ENCODE data around the gene HOXB9. TPM values are rescaled to one million over a fixed set of nuclear protein-coding genes. Genes with fewer than 3 reads are reported as not detected.

The HOXB9 gene
- polyA plus RNA-seq, 1 donor = 0.43 TPM

DNA sequence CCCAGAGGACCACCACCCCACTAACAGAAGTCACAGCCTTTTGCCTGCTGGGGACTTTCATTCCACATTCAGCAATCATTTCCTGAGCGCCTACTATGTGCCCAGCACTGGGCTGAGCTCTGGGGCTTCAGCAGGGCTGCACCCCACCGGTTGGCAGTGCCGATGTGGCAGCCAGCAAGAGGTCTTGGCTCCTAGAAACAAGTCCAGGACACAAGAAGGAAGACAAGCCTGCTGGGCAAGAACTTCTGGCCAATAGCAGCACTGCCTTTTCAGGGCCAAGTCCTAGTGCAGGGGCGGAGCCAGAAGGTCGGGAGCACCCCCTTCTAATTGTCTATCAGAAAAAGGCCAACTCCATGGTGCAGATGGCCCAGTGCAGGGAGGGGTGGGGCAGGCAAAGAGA, 13.0 kb upstream of the HOXB9 start:
- no peak for DNase-seq

DNA sequence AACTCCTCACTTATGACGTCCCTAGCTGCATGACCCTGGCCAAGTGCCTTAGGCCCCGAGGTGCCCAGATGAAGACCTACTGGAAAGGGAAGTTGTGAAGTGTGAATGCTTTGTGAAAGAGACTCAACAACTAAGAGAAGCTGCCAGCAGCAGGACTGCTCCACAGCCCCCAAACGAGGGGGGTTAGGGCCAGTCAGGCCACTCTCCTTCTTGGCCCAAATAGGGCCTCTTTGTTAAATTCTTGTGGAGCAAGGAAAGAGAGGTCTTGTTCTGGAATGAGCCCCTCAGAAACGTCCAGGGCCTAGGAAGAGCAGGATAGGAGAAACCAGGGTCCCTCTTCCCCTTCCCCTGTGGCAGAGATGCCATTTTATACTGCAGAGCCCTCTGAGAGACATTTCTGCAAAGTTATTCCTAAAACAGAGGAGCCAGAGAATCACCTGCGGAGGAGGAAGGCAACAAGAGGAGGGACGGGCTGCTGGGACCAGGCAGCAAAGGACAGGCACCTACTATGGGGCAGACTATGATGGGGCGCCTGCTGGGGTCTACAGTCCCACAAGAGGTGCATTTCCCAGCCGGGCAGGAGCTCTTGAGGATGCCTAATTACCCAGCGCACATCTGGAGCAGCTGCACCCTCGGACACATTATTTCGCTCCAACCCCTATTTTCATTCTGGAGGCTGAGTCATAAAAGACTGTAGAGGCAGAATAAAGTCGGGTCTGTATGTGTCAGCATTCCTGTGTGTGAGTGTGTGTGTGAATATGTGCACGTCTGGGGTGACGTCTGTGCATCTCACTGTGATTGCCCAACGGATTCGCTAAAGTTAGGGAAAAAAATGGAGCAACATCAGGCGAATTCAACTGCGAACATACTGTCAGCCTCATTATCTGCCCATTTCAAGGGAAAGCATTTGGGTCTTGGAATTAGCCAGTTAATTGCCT, 11.4 kb upstream of the HOXB9 start:
- no peak for DNase-seq

DNA sequence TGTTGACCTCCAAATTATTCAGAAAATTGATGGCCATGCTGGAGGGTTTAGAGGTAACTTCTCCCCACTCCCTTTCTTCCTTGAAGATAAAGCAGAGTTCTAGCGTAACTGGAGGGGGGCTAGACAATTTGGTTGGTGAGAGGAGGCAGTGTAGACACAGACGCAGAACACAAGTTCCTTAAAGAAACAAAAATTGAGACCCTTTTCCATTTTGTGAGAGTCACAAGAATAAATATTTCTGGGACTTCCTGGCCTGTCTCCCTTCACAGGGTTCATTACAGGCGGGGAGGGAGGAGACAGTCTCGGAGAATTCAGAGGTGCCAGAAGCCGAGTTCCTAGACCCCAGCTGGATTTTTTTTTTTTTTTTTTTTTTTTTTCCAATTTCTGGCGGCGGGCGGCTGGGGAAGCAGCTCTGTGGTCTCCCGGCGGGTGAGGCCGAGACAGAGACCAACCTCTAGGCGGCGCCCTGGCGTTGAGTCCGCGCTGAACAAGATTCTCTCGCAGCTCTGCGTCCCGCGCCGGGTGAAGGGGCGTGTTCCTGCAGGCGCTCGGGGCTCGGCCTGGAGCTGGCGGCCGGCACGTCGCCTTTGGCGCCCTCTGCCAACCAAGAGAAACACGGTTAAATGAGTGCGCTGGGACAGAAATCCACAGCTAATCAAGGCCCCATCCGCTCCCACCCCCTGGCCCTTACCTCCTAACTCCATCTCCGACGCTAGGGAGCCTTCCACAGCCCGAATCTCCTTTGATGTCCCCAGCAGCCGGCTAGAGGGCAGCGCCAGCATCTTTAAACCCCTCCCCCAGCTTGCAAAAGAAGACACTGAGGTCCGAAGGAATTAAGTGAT, 10.2 kb upstream of the HOXB9 start:
- DNase-seq = no peak

DNA sequence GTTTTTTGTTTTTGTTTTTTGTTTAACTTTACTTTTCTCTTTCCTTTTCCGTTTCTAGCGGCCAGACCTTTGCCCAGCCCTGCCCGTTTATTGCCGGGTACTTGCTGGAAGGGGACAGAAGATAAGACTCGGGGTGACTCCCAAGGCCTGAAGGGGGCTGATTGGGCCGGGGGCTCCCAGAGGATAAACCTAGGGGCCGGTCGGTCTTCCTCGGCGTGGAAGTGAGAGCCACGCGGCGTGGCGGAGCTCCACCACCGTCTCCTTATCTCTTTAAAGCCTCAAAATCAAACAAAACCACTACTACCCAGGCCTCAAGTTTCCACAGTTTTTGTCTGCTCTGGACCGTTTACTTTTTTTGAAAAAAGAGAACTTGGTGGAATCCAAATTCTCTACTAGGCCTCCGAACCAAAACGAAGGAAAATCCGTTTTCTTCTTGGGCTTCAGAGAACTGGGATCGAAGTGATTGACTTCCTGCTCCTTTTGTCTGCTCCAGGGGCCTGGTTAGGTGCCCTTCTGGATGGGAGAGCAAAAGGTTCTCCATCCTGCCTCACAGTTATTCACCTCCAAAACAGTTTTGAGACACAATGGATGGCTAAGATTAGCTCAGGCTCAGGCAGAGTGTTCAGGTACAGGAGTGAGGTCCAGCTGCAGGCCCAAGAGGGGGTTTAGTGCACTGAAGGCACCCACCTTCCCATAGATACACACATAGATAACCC, 8.5 kb upstream of the HOXB9 start:
- no peak for DNase-seq

DNA sequence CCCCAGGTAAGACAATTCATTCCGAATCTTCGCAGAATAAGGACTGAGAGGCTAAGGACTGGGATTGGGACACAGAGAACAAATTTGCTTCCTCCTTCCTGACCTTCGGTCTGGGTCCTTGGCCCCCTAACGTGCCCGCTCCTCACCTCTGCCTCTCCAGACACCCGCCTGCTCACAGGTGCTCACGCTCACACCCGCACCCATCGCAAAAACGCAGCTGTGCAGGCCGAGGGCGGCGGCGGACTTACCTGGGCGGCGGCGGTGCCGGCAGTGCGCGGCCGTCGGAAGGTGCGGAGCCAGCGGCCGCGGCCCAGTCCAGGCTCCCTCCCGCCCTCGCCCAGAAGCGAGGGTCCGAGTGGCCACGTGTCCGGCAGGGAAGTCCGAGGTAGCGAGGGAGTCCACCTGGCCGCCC, 7.1 kb upstream of the HOXB9 start:
- DNase-seq = no peak

DNA sequence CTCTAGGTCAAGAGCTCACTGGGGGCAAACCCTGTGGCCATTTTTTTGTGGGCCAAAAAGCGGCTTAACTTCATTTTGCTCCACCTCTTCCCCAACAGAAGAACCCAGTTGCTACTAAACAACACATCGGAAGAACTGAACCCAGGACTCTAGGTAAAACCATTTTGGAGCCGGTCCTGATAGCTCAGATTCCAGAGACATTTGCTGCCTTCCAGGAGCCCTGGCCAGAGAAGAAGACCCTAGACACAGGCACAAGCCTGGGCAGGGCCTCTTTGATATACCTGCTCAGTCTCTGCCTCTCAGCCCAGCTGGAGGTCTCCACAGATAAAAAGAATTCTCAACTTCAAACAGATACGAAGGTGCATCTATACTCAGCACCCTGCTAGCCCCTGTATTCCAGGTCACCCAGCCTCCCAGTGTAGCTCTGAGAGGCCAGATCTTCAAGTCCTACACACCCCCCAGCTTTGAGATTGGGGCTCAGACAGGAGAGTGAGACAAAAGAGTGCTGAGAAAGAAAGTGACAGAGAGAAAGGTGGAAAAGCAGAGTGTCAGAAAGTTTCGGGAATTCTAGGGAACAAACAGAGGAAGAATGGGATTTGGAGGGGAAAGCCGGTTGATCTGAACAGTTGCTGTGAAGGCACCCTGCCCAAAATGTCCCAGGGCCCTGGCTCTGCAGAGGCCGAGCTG, 6.6 kb upstream of the HOXB9 start:
- no peak for DNase-seq

DNA sequence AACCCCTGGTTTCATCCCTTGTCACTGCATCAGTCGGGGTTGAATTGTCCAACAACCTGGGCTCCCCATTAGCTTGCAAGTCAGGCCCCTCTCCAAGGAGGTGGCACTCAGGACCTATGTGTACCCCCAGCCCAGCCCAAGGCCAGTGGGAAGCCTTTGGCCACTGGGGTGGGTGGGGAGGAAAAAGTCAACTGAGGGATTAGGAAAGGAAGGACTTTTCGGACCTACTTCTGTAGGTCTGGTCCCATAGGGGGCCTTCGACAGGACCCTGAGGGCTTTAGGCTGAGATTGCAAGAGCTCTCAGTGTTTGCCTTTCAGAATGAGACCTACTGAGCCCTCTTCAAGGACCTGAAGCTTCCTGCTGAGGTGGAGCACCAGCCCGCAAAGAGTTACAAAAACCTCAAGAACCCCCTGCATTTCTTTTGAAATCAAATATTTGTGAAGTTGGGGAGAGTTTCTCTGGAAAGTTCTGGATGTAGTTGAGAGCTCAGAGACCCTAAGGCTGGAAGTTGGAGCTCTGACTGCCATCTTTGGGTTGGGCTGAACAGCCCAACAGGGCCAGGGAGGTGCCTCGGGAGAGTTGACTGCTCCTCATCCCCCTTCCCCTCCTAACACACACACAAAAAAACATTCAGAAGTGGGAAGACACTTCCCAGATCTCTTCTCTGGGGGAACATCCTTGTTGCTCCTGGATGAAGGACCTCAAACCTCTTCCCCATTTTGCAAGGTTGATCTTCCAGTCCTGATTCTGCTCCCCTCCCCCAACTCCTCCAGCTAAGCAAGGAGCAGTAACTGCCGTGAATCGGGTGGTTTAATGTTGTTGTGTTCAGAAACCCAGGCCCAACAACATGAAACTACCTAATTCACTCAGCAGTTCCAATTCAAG, 5.8 kb upstream of the HOXB9 start:
- no peak for DNase-seq

DNA sequence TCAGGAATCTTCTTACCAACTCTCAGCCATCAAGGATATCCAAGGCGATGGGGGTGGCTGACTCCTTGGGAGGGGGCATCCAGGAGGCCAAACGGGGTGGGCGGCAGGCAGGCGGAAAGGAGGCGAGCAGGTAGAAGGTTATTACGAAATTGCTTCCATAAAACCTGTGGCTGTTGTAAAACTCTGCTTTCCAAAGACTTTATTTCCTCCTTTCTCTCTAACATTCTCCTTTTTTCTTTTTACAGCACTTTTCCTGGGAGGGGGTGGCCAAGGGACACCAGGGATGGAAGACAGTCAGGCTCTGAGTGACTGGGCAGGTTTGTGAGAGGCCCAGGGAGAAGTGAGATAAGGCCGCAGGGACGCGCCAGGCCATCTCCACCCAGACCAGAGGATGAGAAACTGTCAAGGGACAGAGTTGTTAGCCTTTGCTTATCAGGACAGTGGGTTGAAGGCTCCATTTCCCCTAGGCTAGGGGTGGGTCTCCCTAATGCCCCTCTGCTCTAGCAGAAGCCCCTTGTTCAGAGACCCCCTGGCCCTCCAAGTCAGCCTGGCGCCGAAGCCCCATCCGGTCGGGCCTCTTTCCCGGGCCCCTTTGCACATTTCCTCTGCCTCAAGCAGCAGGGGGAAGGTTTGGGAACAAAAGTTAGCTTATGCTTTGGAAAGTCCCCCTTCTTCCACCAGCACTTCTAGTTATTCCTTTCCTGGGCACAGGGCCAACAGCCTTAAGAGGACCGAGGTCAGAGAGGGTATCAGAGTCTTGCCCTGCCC, 5.0 kb upstream of the HOXB9 start:
- no peak for DNase-seq

DNA sequence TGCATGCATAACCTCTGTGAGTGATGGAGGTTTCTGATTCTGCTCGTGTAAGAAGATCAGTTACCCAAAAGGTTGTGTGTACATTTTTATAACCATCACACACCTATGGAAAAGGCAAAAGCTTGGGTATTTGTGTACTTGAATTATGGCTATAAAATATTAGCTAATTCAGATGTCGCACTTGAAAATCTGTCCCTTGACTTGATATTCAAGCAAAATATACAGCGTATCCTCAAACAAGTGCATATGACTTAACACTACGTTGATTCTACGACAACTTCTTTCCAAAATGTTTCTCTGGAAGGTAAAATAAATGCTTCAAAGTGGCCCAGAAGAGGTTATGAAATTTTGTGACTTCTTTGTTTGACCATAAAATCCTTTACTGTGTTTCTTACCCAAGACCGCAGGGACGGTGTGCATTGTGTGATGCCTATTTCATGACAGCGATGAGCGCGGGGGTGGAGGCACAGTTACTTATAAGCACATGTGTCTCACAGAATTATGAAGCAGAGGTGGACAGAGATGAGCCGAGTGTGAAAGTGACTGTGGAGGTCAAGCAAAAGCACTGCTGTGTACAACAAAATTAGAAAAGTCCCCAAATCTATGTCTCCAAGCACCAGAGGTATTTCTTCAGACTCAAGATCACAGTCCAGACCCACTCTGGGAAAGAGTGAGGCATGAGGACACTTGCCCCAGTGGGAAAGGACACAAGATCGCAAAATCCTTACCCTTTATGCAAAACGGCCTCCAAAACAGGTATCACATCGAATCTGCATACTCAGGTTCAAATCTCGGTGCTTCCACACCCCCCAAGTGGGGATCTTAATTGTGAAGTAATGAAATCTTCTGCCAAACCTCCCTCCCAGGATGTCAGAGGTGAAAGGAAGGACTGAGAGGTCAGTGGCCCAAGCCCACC, 4.1 kb upstream of the HOXB9 start:
- DNase-seq = no peak

DNA sequence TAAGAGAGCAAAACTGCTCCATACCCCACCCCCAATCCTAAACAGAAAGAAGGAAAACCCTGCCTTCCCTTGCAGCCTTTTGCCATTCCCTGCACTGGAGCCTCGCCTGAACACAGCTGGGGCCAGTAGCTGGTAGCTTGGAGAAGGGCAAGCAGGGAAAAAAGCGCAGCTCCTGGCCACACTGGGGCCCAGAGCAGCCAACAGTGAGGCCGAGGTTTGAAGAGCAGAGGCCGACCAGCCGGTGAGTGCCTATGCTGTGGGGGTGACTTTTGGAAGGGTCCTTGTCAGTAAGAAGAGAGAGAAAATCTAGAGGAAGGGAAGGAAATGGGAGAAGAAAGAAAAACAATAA, 3.2 kb upstream of the HOXB9 start:
- no peak for DNase-seq

DNA sequence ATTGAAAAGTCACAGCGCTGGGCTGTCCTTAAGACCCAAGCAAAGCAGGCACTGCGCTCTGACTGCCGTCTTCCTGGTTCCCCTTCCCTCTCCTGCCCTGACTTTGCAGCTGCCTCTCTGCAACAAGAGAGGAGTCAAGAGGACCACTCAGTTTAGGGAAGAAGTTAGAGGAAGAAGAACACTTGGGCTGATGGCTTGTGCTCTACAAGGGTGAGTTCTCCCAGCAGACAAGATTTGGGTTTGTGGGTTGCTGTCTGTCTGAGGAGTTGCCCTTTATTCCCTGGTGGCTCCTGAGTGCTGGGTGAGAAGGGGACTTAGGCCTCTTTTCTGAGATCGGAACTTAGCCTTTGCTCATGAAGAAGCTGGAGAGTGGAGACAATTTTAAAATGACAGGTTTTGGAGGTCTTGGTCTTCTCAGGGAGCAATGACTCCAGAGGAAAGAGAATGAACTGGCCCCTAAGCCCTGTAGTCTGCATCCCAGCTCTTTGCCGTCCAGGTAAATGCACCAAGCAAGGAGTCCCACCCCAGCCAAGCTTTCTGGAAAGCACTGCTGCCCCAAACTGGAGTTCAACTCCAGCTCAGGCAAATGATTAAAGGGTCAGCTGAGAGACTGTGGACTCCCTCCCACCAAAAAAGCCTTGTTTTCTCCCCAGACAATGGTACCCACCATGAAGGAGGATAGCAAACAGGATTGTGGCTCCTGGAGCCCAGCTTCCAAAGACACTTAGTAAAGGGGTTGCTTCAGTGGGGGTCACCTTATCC, 2.7 kb upstream of the HOXB9 start:
- DNase-seq = no peak

DNA sequence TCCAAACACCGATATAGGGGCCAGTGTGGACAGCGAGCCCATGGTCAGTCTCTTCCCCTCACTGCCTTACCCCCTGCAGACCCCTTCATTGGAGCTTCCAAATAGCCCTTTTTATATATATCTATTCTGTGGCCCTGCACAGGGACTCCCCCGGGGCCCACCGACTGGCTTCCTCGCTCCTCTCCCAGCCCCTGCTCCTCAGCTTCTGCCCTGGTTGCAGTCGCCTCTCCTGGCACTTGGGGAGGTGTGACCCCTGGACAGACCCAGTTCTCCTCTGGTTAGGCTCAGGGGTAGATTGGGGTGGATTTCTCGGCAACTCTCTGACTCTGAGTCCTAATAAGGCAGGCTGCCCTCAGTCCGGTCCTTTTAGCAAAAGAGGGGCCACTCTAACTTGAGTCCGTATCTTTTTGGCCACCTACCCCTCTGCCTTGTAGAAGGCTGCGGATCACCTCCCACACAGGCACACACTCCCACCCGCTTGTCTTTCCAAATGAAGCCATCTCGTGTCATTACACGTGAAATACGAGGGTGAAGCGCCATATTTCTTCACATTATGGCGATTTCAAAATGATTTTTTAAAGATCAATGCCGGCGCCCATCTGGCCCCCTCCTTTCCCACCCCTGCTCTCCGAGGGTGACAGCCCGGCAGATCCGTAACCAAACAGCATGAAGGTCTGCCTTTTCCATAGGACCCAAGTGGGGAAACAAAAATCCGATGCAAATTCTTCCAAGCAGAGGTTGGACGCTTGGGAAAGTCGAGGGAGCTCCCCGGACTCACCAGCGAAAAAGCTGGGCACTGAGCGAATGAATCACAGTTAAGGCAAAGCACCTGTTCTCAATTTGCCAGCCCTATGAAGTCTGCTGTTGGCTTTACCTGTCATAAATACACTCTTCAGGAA, 1.7 kb upstream of the HOXB9 start:
- DNase-seq = no peak

DNA sequence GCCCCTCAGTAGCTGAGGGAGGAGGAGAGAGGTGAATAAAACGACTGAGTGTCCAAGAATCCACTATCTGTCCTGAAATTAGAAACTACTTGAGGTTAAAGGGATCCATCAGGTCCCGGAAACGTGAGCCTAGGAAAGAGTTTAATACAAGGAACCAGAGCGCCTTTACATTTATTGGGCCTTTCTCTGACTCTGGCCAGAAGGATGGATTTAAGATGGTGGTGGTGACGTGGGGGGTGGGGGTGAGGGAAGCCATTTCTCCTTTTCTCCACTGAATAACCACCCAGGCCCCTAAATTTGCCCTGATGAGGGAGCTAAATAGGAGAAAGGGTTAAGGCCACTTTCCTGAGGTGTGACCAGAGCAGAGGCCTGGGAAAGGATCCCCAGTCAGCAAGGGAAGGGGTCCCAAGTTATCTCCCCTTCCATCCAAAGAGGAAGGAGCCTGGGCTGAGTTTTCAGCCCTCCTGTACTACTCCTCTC, 1.0 kb upstream of the HOXB9 start:
- no peak for DNase-seq

DNA sequence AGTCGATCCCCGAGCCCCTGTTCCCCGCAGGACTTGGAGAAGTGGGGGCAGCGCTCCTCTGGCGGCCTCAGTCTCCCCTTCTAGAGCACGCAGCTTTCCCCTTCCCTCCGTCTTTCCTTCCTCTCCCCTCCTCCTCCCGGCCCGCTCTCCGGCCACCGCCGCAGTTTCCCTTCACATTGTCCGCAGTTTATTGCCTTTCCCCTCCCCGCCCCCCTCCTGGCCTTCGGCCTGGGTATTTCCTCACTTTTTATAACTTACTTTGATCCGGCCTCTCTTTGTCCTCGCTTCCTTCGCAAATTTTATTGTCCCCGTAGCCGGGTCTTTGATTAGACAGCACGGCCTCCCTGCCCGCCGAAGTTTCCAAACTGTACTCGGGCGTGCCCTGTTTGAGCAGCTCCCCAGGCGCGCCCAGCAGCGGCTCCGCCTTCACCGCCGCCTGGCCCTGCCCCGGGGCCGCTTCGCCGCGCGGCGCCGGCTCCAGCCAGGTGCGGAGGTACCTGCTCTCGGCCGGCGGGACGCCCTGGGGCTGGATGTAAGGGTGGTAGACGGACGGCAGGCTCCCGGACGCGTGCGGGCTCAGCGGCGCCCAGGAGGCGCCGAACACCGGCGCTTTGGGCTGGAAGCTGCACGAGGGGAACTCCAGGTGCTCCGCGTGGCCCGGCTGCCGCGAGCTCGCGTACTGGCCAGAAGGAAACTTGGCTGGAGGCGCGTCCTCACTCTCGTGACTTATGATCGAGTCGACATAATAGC, 488 bp downstream of the HOXB9 start:
- no peak for DNase-seq

DNA sequence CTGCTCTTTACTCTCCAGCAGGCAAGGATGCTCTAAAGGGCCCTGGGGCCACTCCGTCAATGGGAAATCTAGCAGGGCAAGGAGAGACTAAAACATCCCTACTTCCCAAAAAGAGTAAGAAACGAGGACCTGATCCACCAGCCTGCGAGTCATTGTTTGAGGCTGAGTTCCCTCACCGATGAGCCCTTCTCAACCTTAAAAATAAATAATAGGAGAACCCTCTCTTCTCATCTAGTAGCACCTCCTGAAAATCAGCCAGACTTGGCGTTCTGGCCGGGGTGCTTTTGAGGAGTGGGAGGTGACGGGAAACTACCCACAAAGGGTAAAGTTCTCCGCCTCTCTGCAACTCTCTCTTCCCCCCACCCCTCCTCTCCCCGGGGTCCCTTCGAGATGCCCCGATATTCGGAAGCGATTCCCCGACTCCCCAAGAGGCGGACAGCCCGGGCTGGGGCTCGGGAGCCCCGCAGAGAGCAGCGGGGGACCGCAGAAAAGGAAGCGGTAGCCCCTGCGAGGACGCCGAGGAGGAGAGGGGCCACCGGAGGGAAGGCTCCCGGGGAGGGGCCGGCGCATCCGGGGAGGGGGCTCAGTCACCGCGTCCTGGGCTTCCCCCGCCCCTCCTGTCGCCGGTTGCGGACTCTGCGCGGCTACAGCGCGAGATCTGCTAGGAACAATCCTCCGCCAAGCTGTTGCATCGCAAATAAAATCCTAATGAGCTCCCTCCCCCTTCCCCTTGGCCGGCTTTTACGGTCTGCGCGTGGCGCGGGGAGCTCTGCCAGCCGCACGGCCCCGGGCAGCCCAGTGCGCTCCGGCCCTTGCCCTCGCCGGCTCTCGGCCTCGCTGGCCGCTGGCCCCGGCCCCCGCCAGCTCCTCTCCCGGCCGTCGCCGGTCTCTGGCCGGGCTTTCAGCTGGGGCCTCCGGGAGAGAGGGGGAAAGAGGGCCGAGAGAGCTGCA, 1.3 kb downstream of the HOXB9 start:
- DNase-seq = no peak

DNA sequence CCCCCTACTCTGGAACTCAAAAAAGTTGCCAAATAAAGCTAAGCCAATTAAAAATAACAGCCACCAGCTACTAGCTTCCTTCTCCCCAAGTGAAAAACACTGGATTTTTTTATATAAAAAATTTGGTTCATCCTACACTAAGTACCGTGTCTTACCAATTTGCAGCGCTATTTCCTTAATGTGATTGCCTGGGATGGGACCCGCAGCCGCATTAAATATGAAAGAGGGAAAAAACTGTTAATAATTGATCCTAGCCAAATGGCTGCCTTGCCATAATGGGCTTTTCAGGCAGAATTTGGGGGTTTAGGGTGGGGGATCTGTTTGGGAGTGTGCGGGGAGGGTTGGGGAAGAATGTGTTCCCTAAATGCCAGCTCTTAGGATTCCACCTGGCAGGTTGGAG, 2.0 kb downstream of the HOXB9 start:
- no peak for DNase-seq

Data from hindlimb muscle (tissue), 1 donor.